Stimulated activated CD4-positive, alpha-beta T cell treated with anti-CD3 and anti-CD28 coated beads, Interleukin-15, amount 100 ng/mL, for 48 hours (primary cell): Measurements from ENCODE around the gene THSD4.

ENCODE experiments used
- DNase-seq, 2 donors: peaks; one replicate each; pipeline ENCODE4 v3.0.0-alpha.2; 2020; ENCODE audit warnings: low read depth in 2 of 2

THSD4 gene

GRCh38 chr15:71686221-71687050 is 571.2 kb downstream of the THSD4 start:
- DNase-seq: no peak

- no peak for DNase-seq
These were observed 572.7 kb downstream of the THSD4 start for GRCh38 chr15:71687902-71688508.

- DNase-seq: no peak
These were observed 573.3 kb downstream of the THSD4 start for GRCh38 chr15:71688509-71689094.

GRCh38 chr15:71691081-71691457 is 575.8 kb downstream of the THSD4 start:
- DNase-seq: no peak

GRCh38 chr15:71691458-71692417 is 576.5 kb downstream of the THSD4 start:
- no peak for DNase-seq

GRCh38 chr15:71697236-71697635 is 582.0 kb downstream of the THSD4 start:
- no peak for DNase-seq

- DNase-seq: no peak
These were observed 582.8 kb downstream of the THSD4 start for GRCh38 chr15:71698030-71698429.

GRCh38 chr15:71698742-71699141 is 583.5 kb downstream of the THSD4 start:
- DNase-seq: no peak

- DNase-seq: no peak
These were observed 584.7 kb downstream of the THSD4 start for GRCh38 chr15:71699977-71700376.

- no peak for DNase-seq
These were observed 586.5 kb downstream of the THSD4 start for GRCh38 chr15:71701808-71702207.

GRCh38 chr15:71702496-71702895 is 587.2 kb downstream of the THSD4 start:
- DNase-seq: no peak

GRCh38 chr15:71705151-71705550 is 589.9 kb downstream of the THSD4 start:
- DNase-seq: no peak

GRCh38 chr15:71706461-71707229 is 591.4 kb downstream of the THSD4 start:
- DNase-seq: no peak

- no peak for DNase-seq
These were observed 592.2 kb downstream of the THSD4 start for GRCh38 chr15:71707230-71708050.

GRCh38 chr15:71708051-71708429 is 592.8 kb downstream of the THSD4 start:
- DNase-seq: no peak

GRCh38 chr15:71708741-71709140 is 593.5 kb downstream of the THSD4 start:
- DNase-seq: no peak

GRCh38 chr15:71709808-71710418 is 594.6 kb downstream of the THSD4 start:
- no peak for DNase-seq

- no peak for DNase-seq
These were observed 596.9 kb downstream of the THSD4 start for GRCh38 chr15:71712182-71712581.

- no peak for DNase-seq
These were observed 598.0 kb downstream of the THSD4 start for GRCh38 chr15:71713191-71713809.
